MCF 10A (cell line): ENCODE data around the gene C12orf42. TPM values are rescaled to one million over a fixed set of nuclear protein-coding genes. Genes with fewer than 3 reads are reported as not detected.

Experiments
- BruUV-seq: library from RNA; stranded (reverse); fragments of 400-500 nt; replicated peaks from 2 replicates; lab custom pipeline; 2021; lab: Mats Ljungman, UMichigan
- CTCF ChIA-PET: fragments of 300-600 bp; sonication (Branson Sonifier 250); formaldehyde crosslinking; extraction: SDS; loops from one replicate; lab custom pipeline; 2021; ENCODE audit warnings: antibody characterized with exemption, inconsistent platforms; lab: Yijun Ruan, JAX
- POLR2A ChIA-PET: fragments of 300-600, 350-650 bp; sonication (Branson Sonifier 250); formaldehyde crosslinking; extraction: SDS; loops from one replicate; lab custom pipeline; 2020; ENCODE audit warnings: antibody characterized with exemption, inconsistent platforms; lab: Yijun Ruan, JAX
- DNase-seq: peaks from one replicate; pipeline ENCODE4 v3.0.0-alpha.2; 2018; ENCODE audit not compliant: unreplicated experiment
- H3K27ac Mint-ChIP-seq: one replicate; pipeline ENCODE4 v1.8.0; 2022; ENCODE audit warnings: mild to moderate bottlenecking, low read depth, mixed read lengths; ENCODE audit not compliant: unreplicated experiment
- H3K27me3 Mint-ChIP-seq: one replicate; pipeline ENCODE4 v1.8.0; 2022; ENCODE audit warnings: mixed read lengths; ENCODE audit not compliant: insufficient read depth, unreplicated experiment
- H3K36me3 Mint-ChIP-seq: one replicate; pipeline ENCODE4 v1.8.0; 2022; ENCODE audit warnings: mild to moderate bottlenecking, moderate library complexity, mixed read lengths; ENCODE audit not compliant: insufficient read depth, unreplicated experiment
- H3K4me1 Mint-ChIP-seq: one replicate; pipeline ENCODE4 v1.8.0; 2022; ENCODE audit warnings: mixed read lengths; ENCODE audit not compliant: insufficient read depth, unreplicated experiment
- H3K4me3 Mint-ChIP-seq: one replicate; pipeline ENCODE4 v1.8.0; 2022; ENCODE audit warnings: mild to moderate bottlenecking, moderate library complexity, mixed read lengths; ENCODE audit not compliant: unreplicated experiment
- H3K9me3 Mint-ChIP-seq: one replicate; pipeline ENCODE4 v1.8.0; 2022; ENCODE audit warnings: mixed read lengths; ENCODE audit not compliant: unreplicated experiment
- CTCF ChIP-seq: fragments of 200-600 bp; IDR thresholded peaks from one replicate; pipeline ENCODE4 v1.8.0; 2022; ENCODE audit warnings: antibody characterized with exemption, mild to moderate bottlenecking; ENCODE audit not compliant: unreplicated experiment
- intact Hi-C: fragments of 100-400 bp; cut with micrococcal nuclease; formaldehyde crosslinking; loops from 2 replicates; pipeline ENCODE4 v1.14.1; 2022
- total RNA-seq: library from RNA; stranded (reverse); gene quantifications from 2 replicates; pipeline ENCODE4 v1.2.3, GENCODE V29; 2022

The C12orf42 gene
- total RNA-seq, 1 experiment from 2014 or later = not detected

GRCh38 chr12:103369929-103370328 lies 125.8 kb downstream of the C12orf42 start:
- Mint-ChIP-seq H3K27ac (no peak overlapping the region), H3K36me3 (no peaks in the 10 kb centered on the region), H3K9me3 (peaks cover 6% of the 10 kb centered on the region), H3K27me3 (no peaks in the 10 kb centered on the region), H3K4me1 (no peaks in the 10 kb centered on the region), H3K4me3 (no peak overlapping the region)
- TF ChIP-seq CTCF = no peak
- no TSS peak for BruUV-seq
- intact Hi-C loops = no loop called here
- CTCF ChIA-PET = no interaction called here
- POLR2A ChIA-PET = no interaction called here
- no peak for DNase-seq

DNA sequence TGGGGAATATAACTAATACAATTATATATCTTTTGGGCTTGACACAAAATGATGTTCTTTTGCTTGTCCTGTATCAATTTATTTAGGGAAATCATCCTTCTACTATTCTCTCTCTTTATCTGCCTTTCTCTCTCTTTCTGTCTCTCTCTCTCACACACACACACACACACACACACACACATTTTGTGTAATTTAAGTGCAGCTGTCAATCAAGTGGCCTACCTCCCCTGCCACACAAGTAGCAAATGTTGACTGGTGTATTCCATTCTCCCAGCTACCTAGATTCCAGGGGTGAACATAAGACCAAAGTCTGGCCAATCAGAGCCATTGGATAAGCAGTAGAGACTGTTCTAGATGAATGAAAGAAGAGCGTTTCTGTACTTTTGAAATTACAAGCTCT lies 127.6 kb downstream of the C12orf42 start:
- no TSS peak for BruUV-seq
- no peak for TF ChIP-seq CTCF
- ChIA-PET CTCF (interaction anchor here (0.6 kb wide), 1 partner anchor 542 kb away, joined by 3 read pairs; no protein-coding TSS in a partner anchor), POLR2A (no interaction called here)
- Mint-ChIP-seq H3K4me1 (no peaks in the 10 kb centered on the region), H3K9me3 (peaks cover 6% of the 10 kb centered on the region), H3K4me3 (no peak overlapping the region), H3K36me3 (no peaks in the 10 kb centered on the region), H3K27ac (no peak overlapping the region), H3K27me3 (no peaks in the 10 kb centered on the region)
- intact Hi-C loops = no loop called here
- no peak for DNase-seq

GRCh38 chr12:103354403-103354802 lies 141.4 kb downstream of the C12orf42 start:
- CTCF ChIA-PET = no interaction called here
- POLR2A ChIA-PET = no interaction called here
- no peaks in the 10 kb centered on the region for H3K27me3 Mint-ChIP-seq
- intact Hi-C loops = no loop called here
- BruUV-seq = no TSS peak
- no peak for TF ChIP-seq CTCF
- no peak for DNase-seq
- no peak overlapping the region for H3K27ac Mint-ChIP-seq
- H3K4me1 Mint-ChIP-seq = no peaks in the 10 kb centered on the region
- no peaks in the 10 kb centered on the region for H3K36me3 Mint-ChIP-seq
- peaks cover 13% of the 10 kb centered on the region for H3K9me3 Mint-ChIP-seq
- H3K4me3 Mint-ChIP-seq = no peak overlapping the region

GRCh38 chr12:103353913-103354312 lies 141.9 kb downstream of the C12orf42 start:
- H3K9me3 Mint-ChIP-seq = peaks cover 14% of the 10 kb centered on the region
- CTCF ChIA-PET = interaction anchor here (0.5 kb wide), 1 partner anchor 234 kb away, joined by 3 read pairs; no protein-coding TSS in a partner anchor

More at GRCh38 chr12:103353913-103354312, 141.9 kb downstream of the C12orf42 start:
- Mint-ChIP-seq H3K36me3 (no peaks in the 10 kb centered on the region), H3K27ac (no peak overlapping the region), H3K27me3 (no peaks in the 10 kb centered on the region), H3K4me1 (no peaks in the 10 kb centered on the region), H3K4me3 (no peak overlapping the region)
- POLR2A ChIA-PET = no interaction called here
- DNase-seq = no peak
- TF ChIP-seq CTCF = no peak
- BruUV-seq = no TSS peak
- intact Hi-C loops = no loop called here
